HepG2 (cell line): ENCODE measurements around the gene SQSTM1. TPM values are rescaled to one million over a fixed set of nuclear protein-coding genes. Genes with fewer than 3 reads are reported as not detected.
A peak's percentile ranks its signal among the peaks of the same experiment; 100 is the strongest.

Experiments
- ATAC-seq: fragments of 200-7000 bp; cut with Tn5 transposase; 3 replicates; pipeline ENCODE4 v1.9.1; 2020; ENCODE audit warnings: mild to moderate bottlenecking, moderate library complexity
- BruUV-seq: library from RNA; stranded (reverse); fragments of 400-500 nt; replicated peaks from 2 replicates; lab custom pipeline; 2021; lab: Mats Ljungman, UMichigan
- CTCF ChIA-PET: fragments of 300-600 bp; formaldehyde crosslinking; extraction: SDS; loops from one replicate; lab custom pipeline; 2021; ENCODE audit warnings: low total read pairs, inconsistent platforms, low intra/inter-chr PET ratio; lab: Yijun Ruan, JAX
- POLR2A ChIA-PET: fragments of 350-600 bp; sonication (Branson Sonifier 250); formaldehyde crosslinking; loops from one replicate; lab custom pipeline; 2020; ENCODE audit warnings: antibody characterized with exemption, inconsistent platforms; lab: Yijun Ruan, JAX
- DNase-seq: peaks from one replicate; pipeline ENCODE4 v3.0.0-alpha.2; 2015; ENCODE audit warnings: low spot score
- FAIRE-seq: peaks from 3 replicates; lab custom pipeline; 2011; peaks lifted over from hg19 to GRCh38; lab: Jason Lieb, UNC
- H2AFZ ChIP-seq: one replicate; pipeline ENCODE4 v1.6.1; 2011; ENCODE audit warnings: low read length, inconsistent platforms
- H3K27ac ChIP-seq: fragments of 300-600 bp; 3 replicates; pipeline ENCODE4 v1.8.0; 2011; ENCODE audit warnings: mixed run types, mild to moderate bottlenecking, mixed read lengths, low read length, inconsistent platforms; ENCODE audit not compliant: insufficient read depth; ENCODE audit errors: extremely low read length
- H3K27me3 ChIP-seq, 2 experiments: fragments of 200-600 bp in 1 of 2; 2 replicates in 1 of 2; 3 replicates in 1 of 2; pipeline versions ENCODE4 v1.6.0 to v1.8.0; 2011; ENCODE audit warnings: low read length in 2 of 2, mild to moderate bottlenecking in 2 of 2, moderate library complexity in 2 of 2, inconsistent platforms in 1 of 2; ENCODE audit not compliant: insufficient read depth in 2 of 2, control insufficient read depth in 1 of 2
- H3K36me3 ChIP-seq, 2 experiments: fragments of 200-600 bp in 1 of 2; replicated peaks in 1 of 2; 2 replicates in 1 of 2; 3 replicates in 1 of 2; pipeline versions ENCODE4 v1.5.1 to v1.8.0; 2011; ENCODE audit warnings: low read length in 2 of 2, inconsistent platforms in 1 of 2; ENCODE audit not compliant: insufficient read depth in 2 of 2, control insufficient read depth in 1 of 2
- H3K4me1 ChIP-seq: 2 replicates; pipeline ENCODE4 v1.5.1; 2012; ENCODE audit warnings: low read length, inconsistent platforms; ENCODE audit not compliant: insufficient read depth
- H3K4me2 ChIP-seq: 2 replicates; pipeline ENCODE4 v1.6.0; 2011; ENCODE audit warnings: low read depth, low read length, inconsistent platforms
- H3K4me3 ChIP-seq, 3 experiments: fragments of 200-600 bp in 1 of 3; sonication (generic), shearing (Covaris generic) in 1 of 3; replicated peaks in 1 of 3; 2 replicates each; pipeline ENCODE4 v1.5.1; 2011 to 2016; ENCODE audit warnings: low read length in 3 of 3, inconsistent platforms in 2 of 3, low read depth in 2 of 3, mild to moderate bottlenecking in 2 of 3, control low read depth in 1 of 3, mixed read lengths in 1 of 3; ENCODE audit not compliant: insufficient read depth in 1 of 3
- H3K79me2 ChIP-seq: one replicate; pipeline ENCODE4 v1.6.1; 2011; ENCODE audit warnings: low read length, inconsistent platforms; ENCODE audit not compliant: insufficient read depth
- H3K9ac ChIP-seq: 2 replicates; pipeline ENCODE4 v1.6.0; 2011; ENCODE audit warnings: mild to moderate bottlenecking, low read depth, low read length, inconsistent platforms; ENCODE audit not compliant: insufficient read depth
- H3K9me3 ChIP-seq: 2 replicates; pipeline ENCODE4 v1.5.1; 2012; ENCODE audit warnings: mild to moderate bottlenecking, low read length
- H4K20me1 ChIP-seq: 2 replicates; pipeline ENCODE4 v1.6.0; 2011; ENCODE audit warnings: inconsistent platforms, mild to moderate bottlenecking, low read length, moderate library complexity; ENCODE audit not compliant: insufficient read depth
- AGO2 ChIP-seq: fragments of 200-400 bp; formaldehyde crosslinking; optimal IDR thresholded peaks from 2 replicates; pipeline ENCODE3; 2017; ENCODE audit warnings: mild to moderate bottlenecking, low read depth, low read length, moderate library complexity
- HDAC2 ChIP-seq: sonication (generic); formaldehyde crosslinking; IDR thresholded peaks from 2 replicates; pipeline ENCODE4 v1.4.0; 2020; ENCODE audit warnings: missing genetic modification reagents
- SSRP1 ChIP-seq: IDR thresholded peaks from 2 replicates; pipeline ENCODE4 v1.6.1; 2016; ENCODE audit warnings: control low read depth
- ZNF33A ChIP-seq: sonication (generic); formaldehyde crosslinking; IDR thresholded peaks from 2 replicates; pipeline ENCODE4 v1.5.1; 2020; ENCODE audit warnings: missing genetic modification reagents, mild to moderate bottlenecking, moderate library complexity, borderline replicate concordance
- WGBS: methylation state at CpG from one replicate; pipeline ENCODE4 v1.1.6; 2017; ENCODE audit warnings: low lambda C conversion rate; 5-methylcytosine and 5-hydroxymethylcytosine counted together
- in situ Hi-C: cut with HindIII; loops from 2 replicates; pipeline ENCODE4 v1.10.0; 2017; ENCODE audit warnings: low pct_unique_long_range_greater_than_20kb; ENCODE audit not compliant: extremely low pct_ligation_motif_present
- intact Hi-C: fragments of 100-400 bp; cut with micrococcal nuclease; formaldehyde crosslinking; loops from one replicate; pipeline ENCODE4 v1.10.0; 2022; ENCODE audit not compliant: unreplicated experiment
- polyA plus RNA-seq, 8 experiments: library from polyadenylated mRNA; depleted of rRNA in 3 of 8; stranded (reverse) in 7 of 8; unstranded in 1 of 8; fragments of >200 nt; fragmentation: Illumina TruSeq in 4 of 8; extraction: Trizol in 4 of 8; gene quantifications; 2 replicates each; pipeline versions ENCODE4 v1.2.1 to v1.2.3, GENCODE V29; 2011 to 2016; ENCODE audit warnings: low read depth in 4 of 8, missing spikeins in 1 of 8, mixed read lengths in 1 of 8; ENCODE audit not compliant: insufficient read depth in 1 of 8
- total RNA-seq, 5 experiments: library from RNA; depleted of rRNA; stranded (reverse); fragments of >200 nt; fragmentation: Illumina TruSeq; extraction: Trizol; gene quantifications; 2 replicates each; pipeline ENCODE4 v1.2.3, GENCODE V29; 2016; ENCODE audit warnings: low read depth in 1 of 5
- TF ChIP-seq, protein P1 (sequence below): sonication (generic); formaldehyde crosslinking; IDR thresholded peaks from 2 replicates; pipeline ENCODE4 v1.5.0; 2020; ENCODE audit warnings: mild to moderate bottlenecking, missing genetic modification reagents, borderline replicate concordance

Gene SQSTM1
- total and polyA plus RNA-seq, 2 of the 13 experiments (the other 11 are each of a cell fraction or from before 2014, with no cell fraction given), result 90.9 to 160 TPM

GRCh38 chr5:179798771-179799643, 21.7 kb upstream of the SQSTM1 start:
- ChIA-PET POLR2A (no interaction called here), CTCF (no interaction called here)
- no peak overlapping the region for H3K4me2 ChIP-seq
- no peak overlapping the region for H3K4me3 ChIP-seq
- in situ Hi-C loops (no loop called here), intact Hi-C loops (no loop called here)
- peaks cover 17% of the 10 kb centered on the region; the same call in 1 of the 2 replicates for H4K20me1 ChIP-seq
- DNase-seq (no peak), ATAC-seq (no peak), FAIRE-seq (no peak)
- TF ChIP-seq ZNF33A (CRISPR knock-in tag) (no peak), SSRP1 (CRISPR knock-in tag) (0 out of 2 replicates have a peak, but pooled peaks have one; percentile 39), HDAC2 (CRISPR knock-in tag) (no peak)
- H3K9me3 ChIP-seq, result no peaks in the 10 kb centered on the region
- H3K27ac ChIP-seq, result no peak overlapping the region
- H3K4me1 ChIP-seq, result peaks cover 42% of the 10 kb centered on the region
- H3K79me2 ChIP-seq, result peaks cover 6% of the 10 kb centered on the region
- no peak overlapping the region for H3K9ac ChIP-seq
- TSS peak; percentile 18 for BruUV-seq
- no peaks in the 10 kb centered on the region for H3K27me3 ChIP-seq
- H3K36me3 ChIP-seq, result peaks cover 25 to 43% of the 10 kb centered on the region in 2 experiments; a peak in 4 of 5 replicates
- 94% methylated on average over 26 of the region's 36 CpGs for WGBS
- no peak overlapping the region for H2AFZ ChIP-seq

GRCh38 chr5:179799644-179799973, 21.1 kb upstream of the SQSTM1 start:
- peak; percentile 16 for TF ChIP-seq AGO2
- TF ChIP-seq, protein P1, sequence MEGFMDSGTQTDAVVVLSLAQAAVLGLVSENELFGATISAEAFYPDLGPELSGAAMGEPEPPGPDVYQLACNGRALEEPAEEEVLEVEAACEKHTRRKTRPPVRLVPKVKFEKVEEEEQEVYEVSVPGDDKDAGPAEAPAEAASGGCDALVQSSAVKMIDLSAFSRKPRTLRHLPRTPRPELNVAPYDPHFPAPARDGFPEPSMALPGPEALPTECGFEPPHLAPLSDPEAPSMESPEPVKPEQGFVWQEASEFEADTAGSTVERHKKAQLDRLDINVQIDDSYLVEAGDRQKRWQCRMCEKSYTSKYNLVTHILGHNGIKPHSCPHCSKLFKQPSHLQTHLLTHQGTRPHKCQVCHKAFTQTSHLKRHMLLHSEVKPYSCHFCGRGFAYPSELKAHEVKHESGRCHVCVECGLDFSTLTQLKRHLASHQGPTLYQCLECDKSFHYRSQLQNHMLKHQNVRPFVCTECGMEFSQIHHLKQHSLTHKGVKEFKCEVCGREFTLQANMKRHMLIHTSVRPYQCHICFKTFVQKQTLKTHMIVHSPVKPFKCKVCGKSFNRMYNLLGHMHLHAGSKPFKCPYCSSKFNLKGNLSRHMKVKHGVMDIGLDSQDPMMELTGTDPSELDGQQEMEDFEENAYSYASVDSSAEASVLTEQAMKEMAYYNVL (CRISPR knock-in tag), result no peak
- Histone ChIP-seq H3K4me1 (peaks cover 42% of the 10 kb centered on the region), H4K20me1 (peaks cover 20% of the 10 kb centered on the region; the same call in 1 of the 2 replicates), H3K9ac (no peak overlapping the region), H3K4me2 (no peak overlapping the region), H3K79me2 (peaks cover 12% of the 10 kb centered on the region), H3K27ac (no peak overlapping the region), H3K9me3 (no peaks in the 10 kb centered on the region), H3K36me3 (peaks cover 28 to 43% of the 10 kb centered on the region in 2 experiments; a peak in 4 of 5 replicates), H2AFZ (no peak overlapping the region), H3K4me3 (no peak overlapping the region), H3K27me3 (no peaks in the 10 kb centered on the region)
- DNase-seq (no peak), FAIRE-seq (no peak), ATAC-seq (no peak)
- BruUV-seq, result no TSS peak
- POLR2A ChIA-PET, result no interaction called here
- in situ Hi-C loops (no loop called here), intact Hi-C loops (no loop called here)
- WGBS, result 92% methylated on average over 5 of the region's 5 CpGs
- CTCF ChIA-PET, result no interaction called here
